Liver (tissue), 9 donors: ENCODE data around the gene NAIF1. TPM values are rescaled to one million over a fixed set of nuclear protein-coding genes. Genes with fewer than 3 reads are reported as not detected.

Source experiments
- DNase-seq: peaks from one replicate; pipeline ENCODE4 v3.0.0-alpha.2; 2017; ENCODE audit warnings: low spot score
- H3K27ac ChIP-seq, 2 donors: one replicate each; pipeline ENCODE4 v1.7.0; 2013; ENCODE audit warnings: inconsistent platforms in 2 of 2, low read length in 2 of 2, control low read depth in 1 of 2, low read depth in 1 of 2, mild to moderate bottlenecking in 1 of 2
- H3K27me3 ChIP-seq, 4 donors: one replicate each; pipeline versions ENCODE4 v1.6.1 to v1.7.0; 2013; ENCODE audit warnings: low read length in 3 of 4, inconsistent platforms in 1 of 4, mild to moderate bottlenecking in 1 of 4, moderate library complexity in 1 of 4; ENCODE audit not compliant: control insufficient read depth in 4 of 4, insufficient read depth in 4 of 4
- H3K36me3 ChIP-seq, 4 donors: one replicate each; pipeline versions ENCODE4 v1.6.1 to v1.7.0; 2013; ENCODE audit warnings: low read length in 3 of 4, mild to moderate bottlenecking in 3 of 4, low read depth in 1 of 4, moderate library complexity in 1 of 4; ENCODE audit not compliant: control insufficient read depth in 4 of 4, insufficient read depth in 3 of 4
- H3K4me1 ChIP-seq, 4 donors: one replicate each; pipeline versions ENCODE4 v1.6.1 to v1.7.0; 2013; ENCODE audit warnings: low read length in 3 of 4, mild to moderate bottlenecking in 3 of 4, moderate library complexity in 1 of 4; ENCODE audit not compliant: control insufficient read depth in 4 of 4, insufficient read depth in 4 of 4
- H3K4me3 ChIP-seq, 3 donors: one replicate each; pipeline versions ENCODE4 v1.6.1 to v1.7.0; 2013; ENCODE audit warnings: low read length in 3 of 3, control low read depth in 1 of 3, low read depth in 1 of 3, mild to moderate bottlenecking in 1 of 3
- H3K9ac ChIP-seq, 2 donors: one replicate each; pipeline ENCODE4 v1.7.0; 2013; ENCODE audit warnings: low read length in 2 of 2, mild to moderate bottlenecking in 2 of 2, moderate library complexity in 2 of 2, control low read depth in 1 of 2, low read depth in 1 of 2
- H3K9me3 ChIP-seq, 4 donors: one replicate each; pipeline versions ENCODE4 v1.6.1 to v1.7.0; 2013; ENCODE audit warnings: low read length in 3 of 4; ENCODE audit not compliant: control insufficient read depth in 4 of 4
- ATF3 ChIP-seq: IDR thresholded peaks from 2 replicates; pipeline ENCODE4 v1.6.1; 2016; ENCODE audit warnings: antibody characterized with exemption
- EGR1 ChIP-seq, 2 donors: IDR thresholded peaks; 2 replicates each; pipeline ENCODE4 v1.6.1; 2016 to 2018; ENCODE audit warnings: antibody characterized with exemption in 2 of 2, low read depth in 2 of 2
- FOXA2 ChIP-seq: IDR thresholded peaks from 2 replicates; pipeline ENCODE4 v1.6.1; 2016; ENCODE audit warnings: antibody characterized with exemption
- GABPA ChIP-seq, 2 donors: IDR thresholded peaks in 1 of 2; conservative IDR thresholded peaks in 1 of 2; 2 replicates each; pipeline ENCODE4 v1.6.1; 2016; ENCODE audit warnings: antibody characterized with exemption in 2 of 2, mild to moderate bottlenecking in 1 of 2, moderate library complexity in 1 of 2
- HNF4A ChIP-seq, 2 donors: conservative IDR thresholded peaks; 2 replicates each; pipeline ENCODE4 v1.6.1; 2016; ENCODE audit warnings: antibody characterized with exemption in 2 of 2, mild to moderate bottlenecking in 2 of 2
- HNF4G ChIP-seq: IDR thresholded peaks from 2 replicates; pipeline ENCODE4 v1.6.1; 2016; ENCODE audit warnings: antibody characterized with exemption
- JUND ChIP-seq, 2 donors: IDR thresholded peaks; 2 replicates each; pipeline ENCODE4 v1.6.1; 2016; ENCODE audit warnings: antibody characterized with exemption in 2 of 2
- NR2F2 ChIP-seq: IDR thresholded peaks from 2 replicates; pipeline ENCODE4 v1.6.1; 2016; ENCODE audit warnings: antibody characterized with exemption
- RAD21 ChIP-seq, 2 donors: IDR thresholded peaks; 2 replicates each; pipeline ENCODE4 v1.6.1; 2016; ENCODE audit warnings: antibody characterized with exemption in 2 of 2, mild to moderate bottlenecking in 2 of 2
- REST ChIP-seq: IDR thresholded peaks from 2 replicates; pipeline ENCODE4 v1.6.1; 2016; ENCODE audit warnings: antibody characterized with exemption, mild to moderate bottlenecking
- RXRA ChIP-seq, 2 donors: IDR thresholded peaks; 2 replicates each; pipeline ENCODE4 v1.6.1; 2017 to 2018; ENCODE audit warnings: antibody characterized with exemption in 2 of 2, mild to moderate bottlenecking in 1 of 2
- SP1 ChIP-seq: IDR thresholded peaks from 2 replicates; pipeline ENCODE4 v1.6.1; 2018; ENCODE audit warnings: antibody characterized with exemption, mild to moderate bottlenecking
- TAF1 ChIP-seq: conservative IDR thresholded peaks from 2 replicates; pipeline ENCODE4 v1.6.1; 2016; ENCODE audit warnings: antibody characterized with exemption, mild to moderate bottlenecking
- YY1 ChIP-seq: IDR thresholded peaks from 2 replicates; pipeline ENCODE4 v1.6.1; 2016; ENCODE audit warnings: antibody characterized with exemption, mild to moderate bottlenecking
- ZBTB33 ChIP-seq: IDR thresholded peaks from 2 replicates; pipeline ENCODE4 v1.6.1; 2016; ENCODE audit warnings: antibody characterized with exemption
- WGBS: extraction: QIAGEN DNeasy Blood & Tissue Kit; methylation state at CpG from one replicate; pipeline ENCODE4 v1.1.7; 2013; 5-methylcytosine and 5-hydroxymethylcytosine counted together
- polyA plus RNA-seq, 2 donors: library from polyadenylated mRNA; stranded (reverse) in 1 of 2; unstranded in 1 of 2; fragments of 200-250 nt in 1 of 2; fragments of >200 nt in 1 of 2; fragmentation: Nextera tagmentation in 1 of 2; extraction: Ambion mirVana in 1 of 2; gene quantifications; one replicate each; pipeline versions ENCODE4 v1.2.1 to v1.2.3, GENCODE V29; 2013 to 2015
- total RNA-seq, 2 donors: library from RNA; depleted of rRNA; stranded (reverse); fragments of >200 nt; gene quantifications; one replicate each; pipeline ENCODE4 v1.2.3, GENCODE V29; 2014
- donor health status: healthy.
- donor health status: healthy.
- donor health status: healthy.
- donor health status: healthy.
- donor health status: healthy.

Gene NAIF1
- total and polyA plus RNA-seq, 4 donors = 2.5 to 6.5 (median 4.7) TPM

GRCh38 chr9:128116104-128117083 lies 49.3 kb upstream of the NAIF1 start:
- Histone ChIP-seq H3K9ac (no peak overlapping the region), H3K4me1 (peaks cover 11 to 35% (median 24%) of the 10 kb centered on the region in 4 donors), H3K36me3 (peaks cover 0 to 8% (median 2%) of the 10 kb centered on the region in 4 donors), H3K27me3 (no peaks in the 10 kb centered on the region), H3K4me3 (no peak overlapping the region), H3K27ac (peak overlapping the region; percentile 89 to 93), H3K9me3 (no peaks in the 10 kb centered on the region)
- DNase-seq = no peak
- no peak for TF ChIP-seq JUND (IDR thresholded peaks at IDR 0.05)
- TF ChIP-seq GABPA (IDR thresholded peaks at IDR 0.05 in 1 of 2, conservative IDR thresholded peaks at IDR 0.05 in 1 of 2) = no peak
- TF ChIP-seq EGR1 (IDR thresholded peaks at IDR 0.05; ENCODE audit: low read depth in 2 of 2) = no peak
- no peak for TF ChIP-seq ATF3
- no peak for TF ChIP-seq TAF1
- TF ChIP-seq NR2F2 = no peak
- no peak for TF ChIP-seq ZBTB33
- TF ChIP-seq RXRA (IDR thresholded peaks at IDR 0.05) = no peak
- TF ChIP-seq FOXA2 = no peak
- no peak for TF ChIP-seq REST
- no peak for TF ChIP-seq SP1
- no peak for TF ChIP-seq RAD21 (IDR thresholded peaks at IDR 0.05)
- TF ChIP-seq HNF4A (conservative IDR thresholded peaks at IDR 0.05) = no peak
- no peak for TF ChIP-seq YY1
- TF ChIP-seq HNF4G = no peak
- WGBS = 82% methylated on average over 16 of the region's 16 CpGs
